Measurements from ENCODE around the gene GDA.

GDA gene

GRCh38 chr9:72151104-72151503 lies 1.9 kb downstream of the GDA start:
- no peak for DNase-seq

DNA sequence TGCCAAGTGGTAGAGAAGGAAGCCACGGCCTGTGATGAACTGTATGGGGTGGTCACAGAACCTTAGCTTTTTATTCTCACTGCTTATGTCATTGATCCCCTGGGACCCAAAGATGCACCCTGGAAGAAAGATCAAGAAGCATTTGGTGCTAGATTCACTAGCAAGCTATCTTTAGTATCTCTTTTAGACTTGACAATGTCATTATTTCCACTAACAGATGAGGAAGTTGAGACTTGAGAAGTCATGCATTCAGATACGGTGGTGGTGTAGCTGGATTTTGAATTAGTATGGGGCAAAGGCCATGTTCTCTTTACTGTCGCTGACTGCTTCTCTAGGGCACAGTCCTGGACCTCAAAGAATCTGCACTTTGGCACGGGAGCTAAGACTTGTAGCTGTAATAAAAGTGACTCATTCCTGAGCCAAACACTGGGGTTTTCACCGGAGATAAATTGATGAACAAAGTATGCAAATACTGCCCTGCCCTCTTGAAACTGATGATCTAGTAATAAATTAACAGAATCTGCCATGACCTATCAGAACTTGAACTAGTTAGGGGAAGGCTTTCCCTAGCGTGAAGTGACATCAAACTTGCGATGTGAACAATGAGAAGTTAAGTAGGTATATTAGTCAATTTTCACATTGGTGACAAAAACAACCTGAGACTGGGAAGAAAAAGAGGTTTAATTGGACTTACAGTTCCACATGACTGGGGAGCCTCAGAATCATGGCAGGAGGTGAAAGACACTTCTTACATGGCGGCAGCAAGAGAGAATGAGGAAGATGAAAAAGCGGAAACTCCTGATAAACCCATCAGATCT lies 5.4 kb downstream of the GDA start:
- DNase-seq: no peak

GRCh38 chr9:72155301-72155700 lies 6.1 kb downstream of the GDA start:
- DNase-seq: no peak

GRCh38 chr9:72156586-72156985 lies 7.3 kb downstream of the GDA start:
- no peak for DNase-seq

- DNase-seq: no peak
Measured at GRCh38 chr9:72158680-72159079, 9.4 kb downstream of the GDA start.

- DNase-seq: no peak
Measured at GRCh38 chr9:72160446-72161123, 11.3 kb downstream of the GDA start.

GRCh38 chr9:72165326-72165725 lies 16.1 kb downstream of the GDA start:
- no peak for DNase-seq

DNA sequence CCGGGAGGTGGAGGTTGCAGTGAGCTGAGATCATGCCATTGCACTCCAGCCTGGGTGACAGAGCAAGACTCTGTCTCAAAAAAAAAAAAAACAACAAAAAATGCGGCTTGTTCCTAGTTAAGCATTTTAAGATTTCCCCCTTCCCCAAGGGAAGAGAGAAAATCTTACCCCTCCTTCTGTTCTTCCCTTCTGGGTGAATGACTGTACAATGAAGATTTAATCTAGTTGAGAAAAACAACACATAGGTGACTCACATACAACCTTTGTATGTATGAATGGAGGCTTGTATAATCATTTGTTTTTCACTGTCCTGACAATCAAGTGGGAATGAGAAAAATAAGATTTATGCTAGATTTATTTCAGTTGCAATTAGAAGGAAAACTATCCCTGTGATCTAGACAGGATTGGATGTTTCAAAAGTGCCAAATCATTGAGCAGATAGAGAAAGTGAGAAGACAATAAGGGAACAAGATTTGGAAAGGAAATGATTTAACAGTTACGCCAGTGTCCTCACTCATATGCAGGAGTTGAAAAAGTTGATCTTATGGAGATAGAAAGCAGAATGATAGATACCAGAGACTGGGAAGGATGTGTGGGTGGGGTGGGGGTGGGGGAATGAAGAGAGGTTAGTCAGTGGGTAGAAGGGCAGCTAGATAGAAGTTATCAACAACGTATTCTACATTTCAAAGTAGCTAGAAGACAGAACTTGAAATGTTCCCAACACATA lies 16.7 kb downstream of the GDA start:
- DNase-seq: no peak

GRCh38 chr9:72168075-72168474 lies 18.8 kb downstream of the GDA start:
- DNase-seq: no peak

DNA sequence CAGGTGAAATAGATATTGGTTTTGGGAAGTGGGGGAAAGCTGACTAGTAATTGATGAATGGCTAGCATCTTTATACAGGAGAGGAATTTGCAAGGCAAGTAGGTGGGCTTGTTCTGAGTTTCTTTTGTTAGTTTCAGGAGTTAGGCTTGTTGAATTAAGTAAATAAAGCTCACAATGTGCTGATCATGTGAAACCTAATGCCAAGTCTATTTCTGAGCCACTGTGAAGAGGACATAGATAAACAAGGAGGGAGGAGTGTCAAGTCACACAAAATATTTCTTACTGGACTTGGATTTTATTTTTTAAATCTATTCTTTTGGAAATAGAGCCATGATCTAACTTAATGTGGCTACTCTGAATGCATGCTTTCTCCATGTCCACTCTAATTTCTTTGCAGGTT lies 19.9 kb downstream of the GDA start:
- DNase-seq: no peak

DNA sequence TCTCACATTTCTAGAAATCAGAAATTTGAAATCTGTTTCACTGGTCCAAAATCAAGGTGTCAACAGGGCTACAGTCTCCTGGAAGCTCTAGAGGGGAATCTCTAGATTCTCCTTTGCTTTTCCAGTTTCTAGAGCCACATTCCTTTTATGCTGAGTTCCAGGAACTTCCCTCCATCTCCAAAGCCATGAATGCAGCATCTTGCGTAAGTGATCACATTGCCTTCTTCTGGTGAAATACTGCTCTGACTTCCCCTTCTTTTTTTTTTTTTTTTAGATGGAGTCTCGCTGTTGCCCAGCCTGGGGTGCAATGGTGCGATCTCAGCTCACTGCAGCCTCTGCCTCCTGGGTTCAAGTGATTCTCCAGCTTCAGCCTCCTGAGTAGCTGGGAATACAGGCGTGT lies 23.8 kb downstream of the GDA start:
- DNase-seq: no peak

DNA sequence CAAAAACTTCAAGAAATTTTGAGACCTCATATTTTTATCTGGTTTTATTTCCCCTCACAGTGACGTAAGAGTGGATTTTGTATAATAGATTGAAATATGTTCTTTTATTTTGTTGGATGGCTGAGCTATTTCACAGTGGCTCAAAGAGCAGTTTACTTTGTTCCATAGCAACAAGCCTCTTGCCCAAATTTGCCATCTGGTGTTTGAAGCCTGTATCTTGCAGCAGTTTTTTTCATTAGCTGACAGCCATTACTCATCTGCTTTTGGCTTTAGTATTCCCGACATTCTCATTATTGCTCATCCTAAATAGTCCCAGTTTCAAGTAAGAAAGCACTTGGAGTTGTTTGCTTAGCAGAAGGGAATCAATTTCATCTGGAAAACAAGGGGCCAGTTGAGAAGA lies 36.3 kb downstream of the GDA start:
- no peak for DNase-seq

GRCh38 chr9:72187121-72187695 lies 38.0 kb downstream of the GDA start:
- DNase-seq: no peak

- no peak for DNase-seq
Measured at GRCh38 chr9:72188232-72188631, 39.0 kb downstream of the GDA start.

DNA sequence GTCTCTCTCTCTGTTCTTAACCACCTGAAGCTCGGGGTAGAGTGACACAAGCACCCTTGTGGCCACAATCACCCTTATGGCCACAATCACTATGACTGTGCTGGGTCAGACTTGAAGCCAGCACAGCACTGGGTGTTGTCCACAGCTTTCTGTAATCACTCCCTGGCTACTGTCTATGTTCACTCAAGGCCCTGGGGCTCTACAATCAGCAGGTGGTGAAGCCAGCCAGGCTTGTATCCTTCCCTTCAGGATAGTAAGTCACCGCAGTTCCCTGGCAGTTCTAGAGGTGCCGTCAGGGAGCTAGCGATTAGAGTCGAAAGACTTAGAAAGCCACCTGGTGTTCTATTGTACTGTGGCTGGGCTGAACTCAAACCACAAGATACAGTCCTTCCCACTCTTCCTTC lies 44.2 kb downstream of the GDA start:
- no peak for DNase-seq

GRCh38 chr9:72199238-72199637 lies 50.0 kb downstream of the GDA start:
- no peak for DNase-seq

DNA sequence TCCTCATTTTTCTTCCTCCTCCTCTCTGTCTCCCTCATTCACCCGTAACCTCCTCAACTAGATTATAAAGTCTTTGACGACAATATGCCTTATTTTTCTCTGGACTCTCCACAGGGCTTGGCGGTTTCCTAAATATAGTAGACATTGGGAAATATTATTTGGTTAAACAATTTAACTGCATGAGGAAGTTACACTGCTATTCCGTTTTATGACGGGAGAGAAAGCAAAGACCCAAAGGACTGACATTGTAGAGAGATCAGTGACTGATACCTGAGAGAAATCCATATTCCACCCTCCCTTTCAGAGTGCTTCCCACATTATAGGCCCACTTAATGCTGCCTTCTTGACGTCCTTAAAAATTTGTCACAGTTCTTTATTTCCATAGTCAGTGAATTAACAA lies 51.2 kb downstream of the GDA start:
- no peak for DNase-seq

DNA sequence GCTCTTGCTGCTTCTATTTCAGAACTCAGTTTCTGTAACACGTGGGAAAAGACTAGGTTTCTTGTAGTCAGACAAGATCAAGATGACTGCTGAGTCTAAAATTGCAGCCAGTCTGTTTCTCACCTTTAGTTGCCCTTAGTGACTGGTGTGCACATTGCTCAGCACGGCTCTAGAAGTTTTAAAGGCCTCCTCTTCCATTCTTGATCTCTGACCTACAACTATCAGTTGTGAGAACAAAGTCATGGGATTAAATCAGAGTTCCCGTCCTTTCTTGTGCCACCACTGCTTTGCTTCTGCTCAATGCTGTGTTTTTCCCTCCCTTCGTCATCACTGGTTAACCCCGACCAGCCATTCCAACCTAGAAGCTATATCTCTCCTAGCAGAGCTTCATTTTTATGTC lies 52.8 kb downstream of the GDA start:
- DNase-seq: no peak

- DNase-seq: no peak
Measured at GRCh38 chr9:72203205-72203803, 54.1 kb downstream of the GDA start.

- no peak for DNase-seq
Measured at GRCh38 chr9:72204062-72204461, 54.8 kb downstream of the GDA start.

DNA sequence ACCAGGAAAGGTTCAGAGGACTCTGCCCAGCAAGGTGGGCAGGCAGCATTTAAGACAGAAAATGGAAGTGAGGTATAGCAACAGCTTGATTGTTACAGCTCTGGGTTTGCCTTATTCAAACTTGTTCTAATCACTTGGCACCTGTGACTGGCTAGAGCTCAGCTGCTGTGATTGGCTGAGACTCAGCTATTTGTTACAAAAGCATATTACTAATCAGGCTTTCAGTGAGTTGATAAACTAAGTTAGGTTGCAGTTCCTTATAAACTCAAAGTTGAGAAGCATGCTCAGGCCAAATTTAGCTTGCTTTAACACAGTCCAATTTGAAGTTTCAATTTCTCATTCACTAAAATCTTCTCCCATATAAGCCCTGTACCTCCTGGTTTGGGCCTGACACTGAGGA lies 56.3 kb downstream of the GDA start:
- no peak for DNase-seq

GRCh38 chr9:72207278-72207677 lies 58.0 kb downstream of the GDA start:
- no peak for DNase-seq

DNA sequence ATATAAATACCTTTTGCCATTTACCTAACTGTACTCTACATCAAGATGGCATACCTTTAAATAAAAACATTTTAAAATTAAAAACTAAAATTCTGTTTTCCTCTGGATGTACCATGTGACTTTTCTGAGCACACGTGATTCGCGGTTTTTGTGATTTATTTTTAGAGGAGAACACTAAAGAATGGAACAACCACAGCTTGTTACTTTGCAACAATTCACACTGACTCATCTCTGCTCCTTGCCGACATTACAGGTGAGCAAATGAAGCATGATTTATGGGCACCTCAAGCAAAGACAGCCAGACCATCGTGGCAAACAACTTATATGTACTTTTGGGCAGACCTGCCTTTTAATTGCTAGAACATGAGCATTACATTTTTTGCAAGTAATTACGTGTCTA lies 61.3 kb downstream of the GDA start:
- DNase-seq: no peak

Data from KG1 (cell line).